Mesenchymal stem cell (in vitro differentiated cells and primary cell): ENCODE results near the gene CAMK1G.

Source experiments
- DNase-seq: peaks from one replicate; pipeline ENCODE4 v3.0.0-alpha.2; 2013
- H2AFZ ChIP-seq: one replicate; pipeline ENCODE4 v1.6.1; 2013; ENCODE audit warnings: low read depth, mild to moderate bottlenecking, control low read depth, inconsistent platforms, low read length, moderate library complexity
- H2AK5ac ChIP-seq: 2 replicates; pipeline ENCODE4 v1.6.1; 2013; ENCODE audit warnings: low read length, moderate library complexity, mild to moderate bottlenecking, inconsistent platforms; ENCODE audit not compliant: severe bottlenecking
- H2BK120ac ChIP-seq: one replicate; pipeline ENCODE4 v1.6.1; 2013; ENCODE audit warnings: low read depth, mild to moderate bottlenecking, inconsistent platforms, low read length, moderate library complexity
- H2BK12ac ChIP-seq, 2 experiments: one replicate each; pipeline ENCODE4 v1.6.1; 2013; ENCODE audit warnings: inconsistent platforms in 2 of 2, low read length in 2 of 2, mild to moderate bottlenecking in 2 of 2, moderate library complexity in 2 of 2, control low read depth in 1 of 2
- H2BK15ac ChIP-seq: one replicate; pipeline ENCODE4 v1.6.1; 2013; ENCODE audit warnings: mild to moderate bottlenecking, low read depth, inconsistent platforms; ENCODE audit not compliant: poor library complexity, severe bottlenecking
- H2BK5ac ChIP-seq: 2 replicates; pipeline ENCODE4 v1.6.1; 2013; ENCODE audit warnings: low read depth, mild to moderate bottlenecking, low read length, control low read depth, inconsistent platforms; ENCODE audit not compliant: poor library complexity, severe bottlenecking
- H3K14ac ChIP-seq, 2 experiments: one replicate each; pipeline ENCODE4 v1.6.1; 2013; ENCODE audit warnings: inconsistent platforms in 2 of 2, low read length in 2 of 2, control low read depth in 1 of 2, mild to moderate bottlenecking in 1 of 2, moderate library complexity in 1 of 2
- H3K18ac ChIP-seq, 2 experiments: one replicate each; pipeline ENCODE4 v1.6.1; 2013; ENCODE audit warnings: inconsistent platforms in 2 of 2, low read length in 2 of 2, control low read depth in 1 of 2, low read depth in 1 of 2, mild to moderate bottlenecking in 1 of 2
- H3K23ac ChIP-seq, 2 experiments: one replicate each; pipeline ENCODE4 v1.6.1; 2013; ENCODE audit warnings: inconsistent platforms in 2 of 2, low read length in 2 of 2, mild to moderate bottlenecking in 2 of 2, moderate library complexity in 2 of 2, control low read depth in 1 of 2
- H3K27ac ChIP-seq: 2 replicates; pipeline ENCODE4 v1.5.1; 2013; ENCODE audit warnings: mild to moderate bottlenecking, moderate library complexity, low read length, control low read depth, inconsistent platforms; ENCODE audit not compliant: poor library complexity, severe bottlenecking
- H3K27me3 ChIP-seq, 2 experiments: 2 replicates each; pipeline versions ENCODE4 v1.6.1 to v1.7.0; 2013; ENCODE audit warnings: low read length in 2 of 2, mild to moderate bottlenecking in 2 of 2, moderate library complexity in 2 of 2, control low read depth in 1 of 2, inconsistent platforms in 1 of 2; ENCODE audit not compliant: control insufficient read depth in 1 of 2, insufficient read depth in 1 of 2
- H3K36me3 ChIP-seq, 2 experiments: 2 replicates each; pipeline versions ENCODE4 v1.6.1 to v1.7.0; 2013; ENCODE audit warnings: low read length in 2 of 2, control low read depth in 1 of 2, inconsistent platforms in 1 of 2, low read depth in 1 of 2, mild to moderate bottlenecking in 1 of 2; ENCODE audit not compliant: insufficient read depth in 2 of 2, control insufficient read depth in 1 of 2
- H3K4ac ChIP-seq, 2 experiments: one replicate each; pipeline ENCODE4 v1.6.1; 2013; ENCODE audit warnings: inconsistent platforms in 2 of 2, low read length in 2 of 2, mild to moderate bottlenecking in 2 of 2, moderate library complexity in 2 of 2, control low read depth in 1 of 2, low read depth in 1 of 2
- H3K4me1 ChIP-seq: 2 replicates; pipeline ENCODE4 v1.6.1; 2013; ENCODE audit warnings: low read depth, low read length, control low read depth; ENCODE audit not compliant: control insufficient read depth, insufficient read depth
- H3K4me2 ChIP-seq: 2 replicates; pipeline ENCODE4 v1.6.1; 2013; ENCODE audit warnings: low read length, mild to moderate bottlenecking, inconsistent platforms; ENCODE audit not compliant: poor library complexity, severe bottlenecking
- H3K4me3 ChIP-seq, 2 experiments: 2 replicates each; pipeline versions ENCODE4 v1.5.1 to v1.7.0; 2013; ENCODE audit warnings: low read length in 2 of 2, mild to moderate bottlenecking in 2 of 2, control low read depth in 1 of 2, low read depth in 1 of 2; ENCODE audit not compliant: insufficient read depth in 1 of 2
- H3K79me1 ChIP-seq: replicated peaks from 2 replicates; pipeline ENCODE4 v1.6.1; 2013; ENCODE audit warnings: mild to moderate bottlenecking, control low read depth, low read length, inconsistent platforms; ENCODE audit not compliant: poor library complexity, severe bottlenecking
- H3K9ac ChIP-seq: 2 replicates; pipeline ENCODE4 v1.7.0; 2013; ENCODE audit warnings: mild to moderate bottlenecking, low read length, moderate library complexity
- H3K9me3 ChIP-seq: 2 replicates; pipeline ENCODE4 v1.7.0; 2013; ENCODE audit warnings: mild to moderate bottlenecking, low read length; ENCODE audit not compliant: control insufficient read depth
- H4K8ac ChIP-seq: one replicate; pipeline ENCODE4 v1.6.1; 2013; ENCODE audit warnings: inconsistent platforms, mild to moderate bottlenecking, low read length, moderate library complexity
- H4K91ac ChIP-seq: one replicate; pipeline ENCODE4 v1.6.1; 2013; ENCODE audit warnings: mild to moderate bottlenecking, low read length, inconsistent platforms
- WGBS: methylation state at CpG from one replicate; pipeline ENCODE4 v1.1.7; 2013; ENCODE audit warnings: mixed read lengths; 5-methylcytosine and 5-hydroxymethylcytosine counted together

Gene CAMK1G

GRCh38 chr1:209598227-209598626, 14.7 kb downstream of the CAMK1G start:
- Histone ChIP-seq H3K9me3 (no peaks in the 10 kb centered on the region), H3K79me1 (no peaks in the 10 kb centered on the region), H4K8ac (no peak overlapping the region), H3K4me2 (no peak overlapping the region), H2BK12ac (no peak overlapping the region), H2BK120ac (no peak overlapping the region), H2BK5ac (no peak overlapping the region), H3K27ac (no peak overlapping the region), H2AFZ (no peak overlapping the region), H3K36me3 (no peaks in the 10 kb centered on the region), H3K27me3 (peaks cover 0 to 58% of the 10 kb centered on the region in 2 experiments), H3K18ac (no peak overlapping the region), H4K91ac (no peak overlapping the region), H3K4me1 (no peaks in the 10 kb centered on the region), H3K4me3 (no peak overlapping the region), H3K14ac (no peak overlapping the region), H3K4ac (no peak overlapping the region), H3K9ac (no peak overlapping the region), H2BK15ac (no peak overlapping the region), H2AK5ac (no peak overlapping the region), H3K23ac (no peak overlapping the region)
- WGBS: 100% methylated on average over 1 of the region's 1 CpG
- DNase-seq: no peak

GRCh38 chr1:209600541-209600940, 17.0 kb downstream of the CAMK1G start:
- H4K8ac ChIP-seq: no peak overlapping the region
- no peak overlapping the region for H3K14ac ChIP-seq
- H3K9ac ChIP-seq: no peak overlapping the region
- no peaks in the 10 kb centered on the region for H3K4me1 ChIP-seq
- H3K23ac ChIP-seq: no peak overlapping the region
- no peaks in the 10 kb centered on the region for H3K9me3 ChIP-seq
- H3K4me2 ChIP-seq: no peak overlapping the region
- H3K27ac ChIP-seq: no peak overlapping the region
- no peaks in the 10 kb centered on the region for H3K79me1 ChIP-seq
- no peak overlapping the region for H3K4me3 ChIP-seq
- peaks cover 0 to 50% of the 10 kb centered on the region in 2 experiments for H3K27me3 ChIP-seq
- 95% methylated on average over 1 of the region's 1 CpG for WGBS
- H2BK15ac ChIP-seq: no peak overlapping the region
- no peak overlapping the region for H2AK5ac ChIP-seq
- no peak overlapping the region for H2AFZ ChIP-seq
- H2BK5ac ChIP-seq: no peak overlapping the region
- H2BK12ac ChIP-seq: no peak overlapping the region
- H4K91ac ChIP-seq: no peak overlapping the region
- no peak for DNase-seq
- no peak overlapping the region for H3K18ac ChIP-seq
- H2BK120ac ChIP-seq: no peak overlapping the region
- H3K4ac ChIP-seq: no peak overlapping the region
- peaks cover 0 to 9% of the 10 kb centered on the region in 2 experiments for H3K36me3 ChIP-seq

GRCh38 chr1:209601809-209602657, 18.5 kb downstream of the CAMK1G start:
- no peak overlapping the region for H2BK120ac ChIP-seq
- H3K79me1 ChIP-seq: no peaks in the 10 kb centered on the region
- H3K9me3 ChIP-seq: no peaks in the 10 kb centered on the region
- no peak overlapping the region for H2BK5ac ChIP-seq
- H3K4me3 ChIP-seq: no peak overlapping the region
- no peak overlapping the region for H3K27ac ChIP-seq
- H4K91ac ChIP-seq: no peak overlapping the region
- H3K4me2 ChIP-seq: no peak overlapping the region
- peak overlapping the region; percentile 12 for H4K8ac ChIP-seq
- H3K4ac ChIP-seq: no peak overlapping the region
- no peak overlapping the region for H2BK12ac ChIP-seq
- no peak overlapping the region for H3K14ac ChIP-seq
- H3K27me3 ChIP-seq: peaks cover 0 to 52% of the 10 kb centered on the region in 2 experiments
- H3K36me3 ChIP-seq: peaks cover 0 to 12% of the 10 kb centered on the region in 2 experiments
- H3K9ac ChIP-seq: no peak overlapping the region
- no peak overlapping the region for H2AFZ ChIP-seq
- H2AK5ac ChIP-seq: no peak overlapping the region
- no peak overlapping the region for H3K23ac ChIP-seq
- no peak overlapping the region for H3K18ac ChIP-seq
- DNase-seq: peak; percentile 67
- no peak overlapping the region for H2BK15ac ChIP-seq
- 58% methylated on average over 6 of the region's 6 CpGs for WGBS
- no peaks in the 10 kb centered on the region for H3K4me1 ChIP-seq

- Histone ChIP-seq H3K27ac (no peak overlapping the region), H3K4me3 (no peak overlapping the region)
- DNase-seq: no peak
These were observed 20.4 kb downstream of the CAMK1G start for GRCh38 chr1:209603877-209604276.

More at GRCh38 chr1:209603877-209604276, 20.4 kb downstream of the CAMK1G start:
- H2AFZ ChIP-seq: no peak overlapping the region
- H2AK5ac ChIP-seq: no peak overlapping the region
- no peak overlapping the region for H3K4me2 ChIP-seq
- no peaks in the 10 kb centered on the region for H3K79me1 ChIP-seq
- peaks cover 0 to 12% of the 10 kb centered on the region in 2 experiments for H3K36me3 ChIP-seq
- no peak overlapping the region for H3K18ac ChIP-seq
- H3K4ac ChIP-seq: no peak overlapping the region
- no peak overlapping the region for H4K8ac ChIP-seq
- no peak overlapping the region for H3K14ac ChIP-seq
- H2BK120ac ChIP-seq: no peak overlapping the region
- H2BK12ac ChIP-seq: no peak overlapping the region
- peaks cover 0 to 47% of the 10 kb centered on the region in 2 experiments for H3K27me3 ChIP-seq
- no peak overlapping the region for H3K23ac ChIP-seq
- 90% methylated on average over 5 of the region's 5 CpGs for WGBS
- H3K4me1 ChIP-seq: peaks cover 5% of the 10 kb centered on the region
- no peak overlapping the region for H3K9ac ChIP-seq
- no peak overlapping the region for H2BK15ac ChIP-seq
- no peak overlapping the region for H4K91ac ChIP-seq
- H2BK5ac ChIP-seq: no peak overlapping the region
- H3K9me3 ChIP-seq: no peaks in the 10 kb centered on the region
